HG03520 (cell line): ENCODE data around the gene SORBS1.

Source experiments
- ATAC-seq: cut with Tn5 transposase; IDR thresholded peaks from one replicate; pipeline ENCODE4 v1.9.1; 2021; ENCODE audit warnings: mild to moderate bottlenecking, moderate library complexity; ENCODE audit not compliant: unreplicated experiment

Gene SORBS1

DNA sequence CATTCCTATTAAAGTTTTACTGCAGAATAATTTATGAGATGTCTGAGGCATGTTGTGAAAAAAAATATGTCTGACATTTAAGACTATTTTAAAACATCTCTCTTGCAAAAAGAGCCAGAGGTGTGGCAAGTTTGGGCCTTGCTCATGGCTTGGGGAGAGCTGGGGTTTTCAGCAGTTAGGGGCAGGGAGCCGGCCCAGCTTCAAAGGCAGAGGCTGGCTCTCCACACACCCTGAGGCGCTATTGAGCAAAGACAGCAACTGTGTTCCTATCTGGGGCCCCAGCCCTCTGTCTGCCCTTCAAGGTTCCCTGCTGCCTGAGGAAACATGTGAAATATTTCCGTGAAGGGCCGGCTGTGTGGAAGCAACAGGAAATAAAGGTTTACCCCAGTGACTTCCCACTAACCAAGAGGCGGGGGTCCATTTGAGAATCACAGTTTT lies 94.0 kb downstream of the SORBS1 start:
- ATAC-seq: no peak

DNA sequence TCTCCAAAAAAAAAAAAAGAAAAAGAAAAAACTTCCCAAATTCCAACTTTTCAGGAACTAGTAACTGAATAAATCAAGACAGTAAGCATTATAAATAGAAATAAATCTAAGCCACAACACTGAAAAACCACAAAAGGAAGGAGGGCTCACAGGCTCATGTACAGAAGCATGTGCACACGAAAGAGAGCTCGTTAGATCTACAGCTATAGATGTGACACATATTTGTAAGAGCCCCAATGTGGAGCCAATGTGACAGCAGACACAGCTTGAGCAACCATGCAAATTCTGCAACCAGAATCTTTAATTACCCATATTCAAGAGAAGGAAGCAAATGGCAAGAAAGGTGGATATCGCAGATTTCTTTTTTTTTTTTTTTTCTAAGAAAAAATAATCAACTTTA lies 94.7 kb downstream of the SORBS1 start:
- ATAC-seq: no peak

DNA sequence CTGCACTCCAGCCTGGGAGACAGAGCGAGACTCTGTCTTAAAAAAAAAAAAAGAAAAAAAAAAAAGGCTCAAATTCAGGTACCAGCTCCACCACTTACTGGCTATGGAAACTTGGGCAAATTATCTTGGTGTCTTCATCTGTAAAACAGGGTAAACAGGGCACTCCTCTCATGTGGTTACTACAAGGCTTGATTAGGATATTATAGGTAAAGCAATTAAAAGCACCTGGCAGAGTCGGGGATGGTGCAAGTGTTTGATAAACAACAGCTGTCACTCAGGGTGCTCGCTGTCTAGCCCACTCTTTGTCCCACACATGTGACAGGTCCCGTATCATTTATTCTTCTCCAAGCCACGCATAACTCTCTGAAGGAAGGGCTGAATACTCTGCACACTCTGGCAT lies 96.9 kb downstream of the SORBS1 start:
- no peak for ATAC-seq

DNA sequence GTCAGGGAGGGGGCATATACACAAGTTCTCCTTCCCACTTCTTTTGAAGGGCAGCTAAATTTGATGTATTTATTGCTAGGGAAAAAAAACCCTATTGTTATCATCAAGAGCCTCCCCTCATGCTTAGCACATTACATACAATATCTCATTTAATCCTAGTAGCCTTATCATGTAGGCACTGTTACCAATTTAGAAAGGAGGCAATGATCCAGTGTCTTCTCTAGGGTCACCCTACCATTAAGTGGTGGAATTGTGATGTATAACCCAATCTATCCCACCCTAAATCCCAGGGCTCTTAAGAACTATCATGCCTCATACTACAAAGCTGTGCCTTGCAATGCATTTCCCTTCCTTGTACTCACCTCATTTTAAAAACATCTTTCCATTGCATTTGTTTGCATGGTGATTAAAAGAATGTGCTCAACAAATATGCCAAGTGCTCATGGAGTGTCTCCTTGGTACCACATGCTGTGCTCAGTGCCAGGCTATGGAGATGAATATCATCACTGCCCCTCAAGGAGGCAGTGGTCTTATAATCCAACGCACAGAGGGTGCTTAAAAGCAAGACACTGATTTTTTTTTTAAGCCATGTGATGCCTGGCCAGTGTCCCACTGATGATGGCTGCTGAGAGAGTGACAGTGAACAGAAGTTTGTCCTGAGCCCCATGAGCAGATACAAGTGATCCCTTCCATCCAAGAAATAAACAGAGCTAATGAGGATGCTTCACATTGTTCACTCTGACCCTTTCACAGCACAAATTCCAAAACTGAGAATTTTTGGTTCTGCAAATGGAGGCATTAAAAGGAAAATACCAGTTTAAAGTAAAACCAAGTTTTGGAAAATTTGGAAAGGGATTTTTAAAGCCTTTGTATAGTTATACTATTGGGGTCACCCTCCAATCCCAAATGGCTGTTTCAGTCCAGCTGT lies 98.2 kb downstream of the SORBS1 start:
- ATAC-seq: no peak

DNA sequence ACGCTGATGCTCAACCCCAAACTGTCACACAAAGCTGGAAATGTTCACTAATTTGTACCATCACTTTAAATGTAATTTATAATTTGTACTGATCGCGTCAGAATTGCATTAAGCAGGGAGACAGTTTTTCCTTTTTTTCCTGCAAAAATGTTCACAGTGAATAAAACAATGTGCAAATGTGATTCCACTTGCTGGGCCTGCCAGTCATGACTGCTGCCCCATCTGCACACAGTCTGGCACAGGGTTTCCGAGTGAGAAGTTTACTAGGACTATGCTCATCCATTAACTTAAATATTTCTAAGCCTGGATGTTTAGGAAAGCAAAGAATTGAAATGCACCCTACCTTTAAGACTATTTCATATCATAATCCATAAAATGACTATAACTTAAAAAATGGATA lies 99.6 kb downstream of the SORBS1 start:
- ATAC-seq: no peak

DNA sequence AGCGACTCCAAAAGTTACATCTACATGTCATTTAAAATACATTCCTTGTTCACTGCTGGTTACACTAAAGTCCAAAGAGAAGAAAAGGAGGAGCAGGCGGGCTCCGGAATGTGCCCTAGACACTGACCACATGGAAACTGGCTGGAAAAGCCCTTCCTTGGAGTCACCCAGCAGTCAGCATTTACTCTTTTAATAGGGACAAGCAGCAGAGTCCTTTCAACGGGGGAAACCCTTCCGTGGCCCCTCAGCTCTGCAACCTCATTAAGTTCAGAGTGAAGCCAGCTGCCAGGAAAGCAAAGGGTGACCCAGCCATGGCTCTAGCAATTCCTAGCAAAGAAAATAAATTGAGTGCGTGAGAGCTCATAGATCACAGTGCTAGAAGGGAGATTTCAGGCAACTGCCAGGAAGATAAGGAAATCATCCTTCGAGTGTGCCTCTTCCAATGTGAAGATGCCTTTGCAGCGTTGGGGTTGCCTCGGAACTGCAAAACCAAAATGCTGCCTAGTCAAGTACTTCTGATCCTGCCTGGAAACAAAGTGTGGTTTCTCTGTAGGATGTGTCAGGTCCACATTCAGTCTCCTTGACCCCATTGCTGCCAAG lies 101.6 kb downstream of the SORBS1 start:
- no peak for ATAC-seq

DNA sequence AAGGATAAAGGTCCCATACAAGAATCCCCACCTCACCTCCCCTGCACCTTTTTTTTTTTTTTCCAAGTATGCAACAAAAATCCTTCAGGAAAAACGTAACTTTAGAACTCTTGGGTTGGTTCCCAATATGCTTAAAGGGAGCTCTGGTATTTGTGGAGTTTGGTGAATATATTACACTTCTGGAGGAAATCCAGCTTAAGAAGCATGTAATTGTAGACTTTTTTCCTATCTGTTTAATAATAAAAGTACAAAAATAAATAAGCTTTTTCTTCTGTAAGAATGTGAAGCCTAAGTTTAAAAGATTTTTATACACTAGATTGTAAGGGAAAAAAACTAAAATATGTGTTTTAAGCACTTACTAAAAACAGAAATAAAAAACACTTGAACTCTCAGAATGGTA lies 102.3 kb downstream of the SORBS1 start:
- no peak for ATAC-seq

DNA sequence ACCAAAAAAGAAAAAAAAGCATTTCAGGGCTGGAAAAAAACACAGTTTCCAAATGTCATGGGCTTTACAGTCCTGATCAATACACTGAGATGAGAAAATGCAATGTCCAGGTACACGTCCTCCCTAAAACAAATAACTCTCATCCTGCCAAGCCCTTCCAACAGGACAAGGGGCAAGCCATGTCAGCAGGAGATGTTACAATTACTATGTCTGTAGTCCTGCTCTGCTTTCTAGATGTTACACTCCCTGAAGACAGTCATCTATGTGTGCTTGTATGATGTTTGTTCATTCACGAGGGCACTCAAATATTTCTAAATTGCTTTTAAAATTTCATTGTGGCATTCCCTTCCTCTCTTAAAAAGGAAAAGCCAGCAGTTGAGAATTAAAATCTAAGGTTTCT lies 103.2 kb downstream of the SORBS1 start:
- ATAC-seq: no peak

DNA sequence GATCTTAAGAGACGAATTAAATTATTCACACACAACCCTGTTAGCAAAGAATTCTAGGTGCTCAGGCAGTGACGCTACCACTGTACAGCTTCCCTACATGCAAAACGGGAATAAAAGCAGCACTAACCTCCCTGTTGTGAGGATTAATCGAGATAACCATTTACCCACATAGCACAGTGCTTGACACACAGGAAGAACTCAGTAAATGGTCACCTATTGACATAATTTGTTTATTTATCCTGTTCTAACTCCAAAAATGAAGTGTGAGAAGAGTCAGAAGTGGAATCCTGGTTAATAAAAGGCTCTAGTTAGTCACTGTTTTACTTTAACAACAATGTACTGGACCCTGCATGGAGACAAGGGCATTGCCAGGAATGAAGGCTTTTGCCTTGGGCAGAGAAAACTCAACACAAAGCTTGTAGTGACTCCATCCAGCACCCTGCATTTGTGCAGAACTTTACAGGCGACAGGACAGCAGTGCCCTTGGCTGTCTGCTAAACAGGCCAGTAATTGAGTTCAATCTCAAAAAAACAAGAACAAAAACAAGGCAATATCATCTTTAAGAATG lies 103.8 kb downstream of the SORBS1 start:
- no peak for ATAC-seq

DNA sequence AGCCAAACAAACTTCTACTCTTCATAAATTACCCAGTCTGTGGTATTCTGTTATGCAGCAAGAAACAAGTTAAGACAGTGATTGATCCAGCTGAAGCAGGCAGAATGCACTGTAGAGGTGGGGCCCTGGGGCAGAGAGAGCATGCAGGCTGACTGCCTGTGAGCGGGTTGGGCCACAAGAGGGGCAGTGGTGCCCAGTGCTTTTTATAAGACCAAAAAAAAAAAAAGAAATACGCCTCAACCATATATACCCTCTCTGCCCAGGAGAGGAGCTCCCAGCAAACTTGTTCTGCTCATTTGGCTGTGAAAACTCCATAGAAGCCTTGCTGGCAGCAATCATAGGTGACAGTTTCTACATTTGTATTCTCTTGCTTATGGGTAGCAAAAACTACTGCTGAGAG lies 104.7 kb downstream of the SORBS1 start:
- ATAC-seq: no peak

DNA sequence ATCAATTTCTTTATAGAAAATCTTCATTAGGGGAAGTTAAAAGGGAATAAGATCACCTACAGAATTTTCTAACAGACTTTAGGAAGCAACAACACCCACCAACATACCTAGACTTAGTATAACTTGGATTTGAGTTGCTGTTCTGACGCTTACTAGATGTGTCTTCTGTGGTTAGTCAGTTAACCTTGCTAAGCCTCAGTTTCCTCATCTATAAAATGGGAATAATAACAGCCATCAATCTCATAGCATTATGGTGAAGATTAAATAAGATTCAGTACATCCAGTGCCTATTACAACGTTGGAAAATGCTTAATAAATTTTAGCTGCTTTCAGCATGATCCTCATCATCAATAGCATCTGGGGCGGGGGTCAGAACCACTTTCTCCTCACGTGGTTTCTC lies 106.2 kb downstream of the SORBS1 start:
- ATAC-seq: no peak

DNA sequence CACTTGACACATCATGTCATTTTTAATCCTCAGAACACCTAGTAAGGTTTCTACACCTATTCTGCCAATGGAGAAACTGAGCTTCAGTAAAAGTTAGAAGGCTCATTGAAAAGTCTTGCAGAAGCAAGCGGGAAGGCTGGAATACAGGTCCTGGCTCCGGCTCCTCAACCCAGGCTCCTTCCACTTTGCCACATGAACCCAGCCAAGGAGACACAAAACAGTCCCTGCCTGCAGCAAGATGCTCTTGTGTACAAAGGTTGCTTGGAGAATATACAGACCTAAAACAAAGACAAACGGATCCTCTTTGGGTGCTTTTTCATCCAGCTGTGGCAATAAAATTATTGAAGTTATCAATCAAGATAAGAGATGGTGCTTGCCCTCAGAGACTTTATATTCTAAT lies 106.8 kb downstream of the SORBS1 start:
- no peak for ATAC-seq

DNA sequence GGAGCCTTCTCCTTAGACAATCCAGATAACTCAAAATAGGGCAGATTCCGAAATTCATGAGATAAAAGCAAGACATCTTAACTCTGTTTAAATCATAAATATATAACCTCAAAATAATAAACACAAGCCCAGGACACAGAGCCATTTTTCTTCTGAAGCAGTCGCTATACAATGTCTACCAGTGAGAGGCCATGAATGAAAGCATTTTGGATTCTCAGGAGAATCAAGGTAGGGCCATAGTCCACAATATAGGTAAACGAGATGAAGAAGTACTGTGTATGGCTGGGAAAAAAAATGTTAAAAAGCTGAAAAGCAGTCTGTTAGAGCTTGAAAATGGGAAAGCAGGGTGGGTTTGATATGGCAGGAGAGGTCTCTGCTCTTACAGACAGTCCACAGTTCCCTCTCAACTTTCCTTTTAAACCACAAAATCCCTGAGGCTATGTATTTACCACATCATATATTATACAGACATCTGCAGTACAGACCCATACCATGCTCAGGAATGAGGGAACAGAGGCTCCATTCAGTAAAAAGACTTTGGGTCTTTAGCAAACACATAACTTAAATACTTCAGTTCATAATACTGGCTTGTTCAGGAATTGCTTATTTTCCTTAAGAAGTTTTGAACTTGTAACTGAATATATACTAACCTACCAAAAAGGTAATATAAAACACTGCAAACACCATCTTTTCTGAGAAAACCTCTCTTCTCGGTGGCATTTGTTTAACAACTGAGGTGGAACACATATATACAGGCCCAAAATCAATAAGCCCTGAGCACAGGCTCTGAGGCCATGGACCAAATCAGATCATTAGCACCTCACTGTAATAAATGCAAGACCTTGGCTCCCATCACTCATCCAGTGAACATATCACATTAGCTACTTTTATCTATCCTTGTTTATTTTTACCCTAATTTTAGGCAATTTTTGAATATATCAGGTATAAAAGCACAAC lies 109.3 kb downstream of the SORBS1 start:
- no peak for ATAC-seq

DNA sequence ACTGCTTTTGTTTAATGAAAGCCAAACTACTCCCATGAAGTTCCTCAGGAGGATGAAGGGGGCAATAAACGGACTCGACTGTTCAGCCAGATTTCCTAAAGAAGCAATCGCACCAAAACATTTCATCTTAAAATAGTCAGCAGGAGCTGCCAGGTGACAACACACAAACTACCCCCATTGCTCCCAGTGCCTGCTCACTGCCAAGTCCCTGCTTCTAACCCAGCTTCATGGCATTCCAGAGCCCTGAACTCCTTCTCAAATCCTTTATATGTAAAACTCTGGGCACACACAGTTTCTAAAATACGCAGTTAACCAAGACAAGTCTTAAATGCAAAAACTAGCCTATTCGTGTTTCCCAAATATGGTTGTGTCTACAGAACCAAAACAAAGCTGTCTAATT lies 110.0 kb downstream of the SORBS1 start:
- no peak for ATAC-seq

DNA sequence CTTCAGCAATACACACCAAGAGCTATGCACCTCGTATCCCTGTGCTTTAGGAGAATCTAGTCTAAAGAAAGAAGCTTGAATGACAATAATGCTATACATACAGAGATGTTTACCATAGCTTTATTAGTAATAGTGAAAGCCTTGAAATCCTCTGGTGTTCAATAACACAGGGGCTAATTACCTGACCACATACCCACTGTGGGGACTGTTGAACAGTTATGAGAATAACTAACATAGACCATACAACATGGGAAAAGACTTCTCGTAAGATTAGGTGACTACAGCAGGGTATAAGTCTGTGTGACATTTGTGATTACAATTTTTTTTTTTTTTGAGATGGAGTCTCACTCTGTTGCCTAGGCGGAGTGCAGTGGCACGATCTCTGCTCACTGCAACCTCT lies 111.0 kb downstream of the SORBS1 start:
- ATAC-seq: no peak

DNA sequence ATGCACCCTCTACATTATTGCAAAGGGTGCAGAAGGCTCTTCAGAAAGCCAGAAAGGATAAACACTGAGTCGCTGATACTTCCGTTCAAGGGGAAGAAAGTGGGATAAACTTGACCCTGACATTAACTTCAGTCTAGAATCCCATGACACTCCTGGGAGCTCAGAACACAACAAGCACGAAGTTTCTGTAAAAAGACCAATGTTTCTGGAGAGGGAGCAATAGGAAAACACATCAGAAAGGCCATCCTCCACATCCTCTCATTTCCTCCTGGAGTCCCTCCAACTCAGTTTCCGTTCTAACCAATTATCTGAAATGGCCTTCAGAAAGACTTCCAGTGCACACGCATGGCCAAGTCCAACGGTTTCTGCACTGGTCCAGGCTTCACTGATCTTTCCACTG lies 113.5 kb downstream of the SORBS1 start:
- no peak for ATAC-seq

DNA sequence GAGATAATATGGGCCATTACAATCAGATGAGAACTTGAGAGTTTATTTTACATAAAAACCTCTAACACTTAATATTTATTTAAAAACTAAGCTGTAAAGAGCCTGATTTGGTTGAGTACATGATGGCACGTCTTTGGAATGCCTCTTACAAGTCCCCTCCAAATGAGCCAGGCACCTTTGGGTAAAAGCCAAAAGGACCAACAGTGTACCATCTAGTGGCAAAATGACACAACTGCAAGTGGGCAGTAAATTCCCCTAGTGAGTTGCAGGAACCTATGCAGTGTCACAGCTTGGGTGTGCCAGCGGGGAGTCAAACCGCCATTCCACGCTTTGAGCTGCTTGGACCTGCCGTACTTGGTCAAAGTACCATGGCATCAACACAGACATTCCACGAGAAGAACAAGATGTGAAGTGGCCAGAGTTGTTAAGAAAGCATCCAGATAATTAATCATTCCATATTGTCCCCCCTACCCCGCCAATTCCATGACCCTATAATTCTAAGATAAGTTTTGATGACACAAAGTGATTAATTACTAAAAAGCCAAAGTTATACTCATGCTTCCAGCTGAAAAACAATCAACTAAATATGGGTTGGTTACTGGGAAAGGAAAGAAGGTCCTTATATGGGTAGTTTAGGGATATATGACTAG lies 115.2 kb downstream of the SORBS1 start:
- ATAC-seq: peak; percentile 69

DNA sequence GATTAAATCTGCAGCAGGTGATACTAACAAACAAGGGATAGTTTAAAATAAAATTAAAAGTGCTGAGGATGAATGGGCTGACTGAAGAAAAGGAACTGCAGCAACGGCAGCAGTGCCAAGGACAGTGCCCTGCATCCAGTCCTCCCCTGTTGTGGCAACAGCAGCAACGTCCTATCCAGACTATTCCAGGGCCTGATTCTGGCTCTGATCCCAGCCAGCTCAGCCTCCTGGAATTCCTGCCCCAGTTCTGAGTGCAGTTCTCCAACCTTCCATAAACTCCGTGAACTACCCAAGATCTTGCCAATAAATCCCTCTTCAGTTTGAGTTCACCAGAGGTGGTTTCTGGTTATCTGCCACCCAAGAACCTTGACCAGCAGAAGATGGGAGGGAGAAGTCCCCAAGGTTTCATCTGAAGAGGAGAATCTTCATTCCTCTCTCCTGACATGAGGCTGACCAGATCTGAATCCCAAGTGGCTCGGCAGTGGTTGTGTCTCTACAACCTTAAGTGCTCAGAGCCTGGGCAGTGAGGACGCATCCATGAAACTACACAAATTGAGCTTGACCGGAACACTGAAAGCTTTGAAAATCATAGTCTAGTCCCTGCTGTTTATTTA lies 115.8 kb downstream of the SORBS1 start:
- no peak for ATAC-seq

DNA sequence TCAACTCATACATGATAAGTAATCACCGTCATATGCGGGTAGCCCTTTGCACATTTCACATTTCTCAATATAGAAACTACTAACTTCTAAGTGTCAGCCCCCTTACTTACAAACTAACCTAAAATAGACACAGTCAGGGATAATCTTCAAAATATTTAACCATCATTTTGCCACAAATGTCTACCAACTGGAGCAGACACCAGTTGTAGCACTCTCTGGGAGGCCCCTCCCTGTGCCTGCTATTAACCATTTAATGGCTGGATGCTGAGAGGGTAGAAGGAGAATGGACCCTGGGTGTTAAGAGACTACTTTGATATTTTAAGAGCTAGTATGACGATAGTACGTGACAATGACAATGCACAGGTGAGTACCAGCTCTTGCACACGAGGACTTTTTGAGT lies 116.4 kb downstream of the SORBS1 start:
- no peak for ATAC-seq

DNA sequence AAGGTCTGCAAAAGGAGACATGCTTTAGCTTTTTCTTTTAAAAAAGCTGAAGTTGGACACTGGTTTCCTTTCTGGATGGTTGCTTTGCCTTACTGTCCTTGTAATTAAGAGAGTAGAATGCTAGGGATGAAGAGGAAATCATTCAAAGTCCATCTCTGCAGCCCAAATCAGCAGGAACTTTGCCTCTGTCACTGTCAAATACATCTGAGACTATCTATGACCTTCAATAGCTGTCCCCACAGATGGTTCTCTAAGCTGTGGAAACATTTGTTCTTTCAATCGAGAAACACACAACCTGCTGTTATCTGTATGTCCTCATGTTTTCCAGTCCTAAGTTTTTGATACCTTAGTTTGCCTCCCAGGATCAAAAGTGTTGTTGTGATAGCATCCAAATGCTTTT lies 117.5 kb downstream of the SORBS1 start:
- no peak for ATAC-seq
